H1 (cell line): ENCODE results near the gene NLK. TPM values are rescaled to one million over a fixed set of nuclear protein-coding genes. Genes with fewer than 3 reads are reported as not detected.

ENCODE experiments used
- CBX8 ChIP-seq: fragments of 300-800, 300-1000 bp; sonication (generic); IDR thresholded peaks from 2 replicates; pipeline ENCODE4 v1.7.1; 2016; ENCODE audit warnings: low read depth, low read length, borderline replicate concordance
- CEBPB ChIP-seq: IDR thresholded peaks from 2 replicates; pipeline ENCODE4 v1.6.1; 2012; ENCODE audit warnings: low read depth, low read length
- CHD2 ChIP-seq: IDR thresholded peaks from 2 replicates; pipeline ENCODE4 v1.6.1; 2012; ENCODE audit warnings: low read length, improper control_type of control experiment
- EP300 ChIP-seq, 2 experiments: IDR thresholded peaks; 1 replicate in 1 of 2; 2 replicates in 1 of 2; pipeline ENCODE4 v1.6.1; 2011 to 2012; ENCODE audit warnings: low read depth in 2 of 2, low read length in 2 of 2, mild to moderate bottlenecking in 2 of 2, borderline replicate concordance in 1 of 2, inconsistent platforms in 1 of 2, moderate library complexity in 1 of 2
- HDAC2 ChIP-seq, 2 experiments: fragments of 300-600 bp in 1 of 2; sonication (generic) in 1 of 2; IDR thresholded peaks; 2 replicates each; pipeline ENCODE4 v1.6.1; 2011 to 2012; ENCODE audit warnings: low read depth in 2 of 2, low read length in 2 of 2, mild to moderate bottlenecking in 2 of 2, moderate library complexity in 2 of 2, borderline replicate concordance in 1 of 2, inconsistent platforms in 1 of 2
- SIN3A ChIP-seq, 2 experiments: IDR thresholded peaks in 1 of 2; conservative IDR thresholded peaks in 1 of 2; 2 replicates each; pipeline ENCODE4 v1.6.1; 2011 to 2012; ENCODE audit warnings: low read length in 2 of 2, improper control_type of control experiment in 1 of 2, low read depth in 1 of 2, mild to moderate bottlenecking in 1 of 2
- SP1 ChIP-seq: IDR thresholded peaks from 2 replicates; pipeline ENCODE4 v1.6.1; 2011; ENCODE audit warnings: low read depth, low read length
- SP2 ChIP-seq: IDR thresholded peaks from 2 replicates; pipeline ENCODE4 v1.6.1; 2012; ENCODE audit warnings: mild to moderate bottlenecking, low read length, inconsistent platforms
- TAF1 ChIP-seq: IDR thresholded peaks from 2 replicates; pipeline ENCODE4 v1.6.1; 2011; ENCODE audit warnings: mild to moderate bottlenecking, low read depth, low read length
- polyA plus RNA-seq, 7 experiments: library from polyadenylated mRNA; depleted of rRNA in 3 of 7; stranded (reverse) in 5 of 7; unstranded in 2 of 7; fragments of >200 nt in 5 of 7; fragments of 200-250 nt in 2 of 7; gene quantifications; 1 replicate in 5 of 7; 2 replicates in 1 of 7; 4 replicates in 1 of 7; pipeline versions ENCODE4 v1.2.1 to v1.2.3, GENCODE V29; 2011 to 2013; ENCODE audit warnings: missing spikeins in 2 of 7, mixed read lengths in 2 of 7
- total RNA-seq: library from RNA; stranded (reverse); fragmentation: NEBNext Ultra II Directional; extraction: Animal tissue kit (Norgen Biotek cat#: 25700); gene quantifications from 2 replicates; pipeline ENCODE4 v1.2.1, GENCODE V29; 2021

NLK gene
- total and polyA plus RNA-seq, 2 of the 8 experiments (the other 6 are each of a cell fraction or from before 2014, with no cell fraction given), result 30.8 to 49.9 TPM

DNA sequence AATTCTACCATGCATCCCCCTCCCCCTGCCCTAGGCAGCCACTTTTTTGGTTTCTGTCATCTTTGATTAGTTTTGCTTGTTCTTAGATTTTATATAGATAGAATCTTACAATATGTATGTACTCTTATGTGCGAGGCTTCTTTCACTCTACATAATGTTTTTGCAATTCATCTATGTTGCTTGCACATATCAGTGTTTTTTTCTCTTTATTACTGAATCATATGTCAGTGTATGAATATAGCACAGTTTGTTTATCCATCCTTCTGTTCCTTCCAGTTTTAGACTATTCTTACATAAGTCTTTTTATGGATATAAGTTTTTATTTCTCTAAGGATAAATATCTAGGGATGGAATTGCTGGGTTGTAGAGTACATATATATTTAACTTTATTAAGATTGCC, 26.6 kb downstream of the NLK start (continued):
- TF ChIP-seq SIN3A (conservative IDR thresholded peaks at IDR 0.05 in 1 of 2, IDR thresholded peaks at IDR 0.05 in 1 of 2; ENCODE audit: low read depth in 1 of 2, low read length in 2 of 2), result no peak
- no peak for TF ChIP-seq CHD2
- no peak for TF ChIP-seq HDAC2 (IDR thresholded peaks at IDR 0.05; ENCODE audit: borderline replicate concordance in 1 of 2, low read depth in 2 of 2, low read length in 2 of 2)
- no peak for TF ChIP-seq EP300 (IDR thresholded peaks at IDR 0.05; ENCODE audit: borderline replicate concordance in 1 of 2, low read depth in 2 of 2, low read length in 2 of 2)
- no peak for TF ChIP-seq TAF1
- no peak for TF ChIP-seq CBX8
- TF ChIP-seq CEBPB, result no peak
- TF ChIP-seq SP2, result no peak
- TF ChIP-seq SP1, result no peak
